Stimulated activated naive CD8-positive, alpha-beta T cell treated with anti-CD3 and anti-CD28 coated beads, Interleukin-15, Interleukin-2, amounts not matched to agents 100 ng/mL and 50 ng/mL, for 24 hours (primary cell): ENCODE data around the gene KRT76.

Experiments used
- H3K27ac Mint-ChIP-seq: one replicate; pipeline ENCODE4 v1.8.0; 2021; ENCODE audit warnings: mild to moderate bottlenecking, mixed read lengths
- H3K27me3 Mint-ChIP-seq: one replicate; pipeline ENCODE4 v1.8.0; 2021; ENCODE audit warnings: mixed read lengths
- H3K36me3 Mint-ChIP-seq: one replicate; pipeline ENCODE4 v1.8.0; 2021; ENCODE audit warnings: low read depth, mixed read lengths
- H3K4me1 Mint-ChIP-seq: one replicate; pipeline ENCODE4 v1.8.0; 2021; ENCODE audit warnings: low read depth, mixed read lengths
- H3K4me3 Mint-ChIP-seq: one replicate; pipeline ENCODE4 v1.8.0; 2021; ENCODE audit warnings: mild to moderate bottlenecking, mixed read lengths
- H3K9me3 Mint-ChIP-seq: one replicate; pipeline ENCODE4 v1.8.0; 2021; ENCODE audit warnings: mixed read lengths

KRT76 gene

GRCh38 chr12:52776913-52777395 lies at the start of gene KRT76:
TSS of gene KRT76 (minus strand) at chr12:52777345. CDS start at chr12:52777291, 54 bp downstream.
- Mint-ChIP-seq H3K27me3 (peaks cover 9% of the 10 kb centered on the region), H3K36me3 (no peaks in the 10 kb centered on the region), H3K9me3 (no peaks in the 10 kb centered on the region), H3K4me1 (no peaks in the 10 kb centered on the region), H3K4me3 (no peak within 1 kb of the TSS), H3K27ac (no peak within 1 kb of the TSS)

- no peaks in the 10 kb centered on the region for H3K36me3 Mint-ChIP-seq
- H3K4me1 Mint-ChIP-seq: peaks cover 8% of the 10 kb centered on the region
- no peak overlapping the region for H3K27ac Mint-ChIP-seq
- H3K27me3 Mint-ChIP-seq: no peaks in the 10 kb centered on the region
- no peaks in the 10 kb centered on the region for H3K9me3 Mint-ChIP-seq
- no peak overlapping the region for H3K4me3 Mint-ChIP-seq
These were observed 48.8 kb upstream of the KRT76 start for GRCh38 chr12:52825961-52826360.

DNA sequence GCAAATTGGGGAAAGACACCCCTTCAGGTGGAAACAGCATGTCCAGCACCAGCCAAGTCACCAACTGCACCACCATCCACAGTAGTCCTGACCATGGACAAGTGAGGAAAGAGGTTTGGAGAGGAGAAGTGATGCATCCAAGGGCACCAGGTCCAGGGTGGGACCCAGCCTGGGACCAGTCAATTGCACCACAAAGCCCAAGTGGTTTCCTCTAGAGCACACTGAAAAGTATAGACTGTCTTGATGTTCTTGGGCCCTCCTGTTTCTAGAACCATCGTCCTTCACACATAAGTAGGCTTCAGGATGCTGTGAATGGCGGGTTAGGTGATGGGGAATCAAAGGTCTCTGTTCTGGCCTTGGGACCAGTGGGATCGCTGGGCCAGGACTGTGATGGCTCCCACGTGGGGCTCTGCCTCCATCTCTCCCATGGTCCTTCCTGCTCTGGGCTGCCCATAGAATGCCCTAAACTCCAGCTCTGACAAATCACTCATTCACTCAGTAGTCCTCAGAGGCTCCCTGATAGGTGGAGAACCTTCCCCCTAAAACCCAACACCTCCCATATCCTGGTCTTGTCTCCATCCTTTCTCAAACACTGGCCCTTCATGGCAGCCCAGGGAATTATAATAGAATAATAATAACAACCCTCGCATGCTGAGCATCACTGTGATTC lies 47.7 kb upstream of the KRT76 start:
- Mint-ChIP-seq H3K27ac (no peak overlapping the region), H3K36me3 (no peaks in the 10 kb centered on the region), H3K4me1 (peaks cover 8% of the 10 kb centered on the region), H3K27me3 (peaks cover 5% of the 10 kb centered on the region), H3K9me3 (no peaks in the 10 kb centered on the region), H3K4me3 (no peak overlapping the region)

DNA sequence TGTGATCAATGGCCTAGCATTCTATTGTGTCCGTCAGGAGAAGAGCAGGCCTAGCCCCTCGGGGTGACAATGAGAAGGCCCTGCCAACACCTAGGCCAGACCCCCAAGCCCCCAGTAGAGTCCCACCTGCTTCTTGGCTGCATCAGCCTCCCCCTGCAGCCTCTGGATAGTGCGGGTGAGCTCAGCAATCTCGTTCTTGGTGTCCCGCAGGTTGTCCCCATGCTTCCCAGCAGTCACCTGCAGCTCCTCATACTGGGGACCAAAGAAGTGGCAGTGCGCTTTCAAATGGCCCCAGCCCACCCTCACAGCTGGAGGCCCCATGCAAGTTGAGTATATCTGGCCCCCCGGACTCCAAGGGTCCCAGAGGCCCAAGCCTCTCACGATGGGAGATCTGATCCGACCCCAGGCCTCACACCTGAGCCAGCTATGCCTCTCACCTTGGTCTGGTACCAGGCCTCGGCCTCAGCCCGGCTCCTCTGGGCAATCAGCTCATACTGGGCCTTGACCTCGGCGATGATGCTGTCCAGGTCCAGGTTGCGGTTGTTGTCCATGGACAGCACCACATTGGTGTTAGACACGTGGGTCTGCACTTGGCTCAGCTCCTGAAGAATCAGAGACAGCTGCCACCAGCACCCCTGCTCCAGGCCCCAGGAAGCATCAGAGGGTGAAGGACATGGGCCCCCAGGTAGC lies 46.8 kb upstream of the KRT76 start:
- H3K27me3 Mint-ChIP-seq: peaks cover 5% of the 10 kb centered on the region
- no peaks in the 10 kb centered on the region for H3K9me3 Mint-ChIP-seq
- H3K4me1 Mint-ChIP-seq: peaks cover 7% of the 10 kb centered on the region
- H3K36me3 Mint-ChIP-seq: no peaks in the 10 kb centered on the region
- H3K27ac Mint-ChIP-seq: no peak overlapping the region
- no peak overlapping the region for H3K4me3 Mint-ChIP-seq

GRCh38 chr12:52822771-52823510 lies 45.8 kb upstream of the KRT76 start:
- Mint-ChIP-seq H3K27me3 (peaks cover 5% of the 10 kb centered on the region), H3K9me3 (no peaks in the 10 kb centered on the region), H3K36me3 (no peaks in the 10 kb centered on the region), H3K27ac (no peak overlapping the region), H3K4me3 (no peak overlapping the region), H3K4me1 (peaks cover 2% of the 10 kb centered on the region)

- Mint-ChIP-seq H3K4me3 (no peak overlapping the region), H3K27ac (no peak overlapping the region), H3K4me1 (peaks cover 11% of the 10 kb centered on the region), H3K27me3 (peaks cover 5% of the 10 kb centered on the region), H3K9me3 (no peaks in the 10 kb centered on the region), H3K36me3 (no peaks in the 10 kb centered on the region)
These were observed 44.9 kb upstream of the KRT76 start for GRCh38 chr12:52821826-52822660.

GRCh38 chr12:52821071-52821730 lies 44.1 kb upstream of the KRT76 start:
- H3K27ac Mint-ChIP-seq: no peak overlapping the region
- no peaks in the 10 kb centered on the region for H3K9me3 Mint-ChIP-seq
- H3K27me3 Mint-ChIP-seq: peaks cover 5% of the 10 kb centered on the region
- no peak overlapping the region for H3K4me3 Mint-ChIP-seq
- peaks cover 11% of the 10 kb centered on the region for H3K4me1 Mint-ChIP-seq
- no peaks in the 10 kb centered on the region for H3K36me3 Mint-ChIP-seq

GRCh38 chr12:52820521-52820920 lies 43.4 kb upstream of the KRT76 start:
- no peak overlapping the region for H3K27ac Mint-ChIP-seq
- no peaks in the 10 kb centered on the region for H3K9me3 Mint-ChIP-seq
- H3K27me3 Mint-ChIP-seq: peaks cover 5% of the 10 kb centered on the region
- H3K4me3 Mint-ChIP-seq: no peak overlapping the region
- peaks cover 11% of the 10 kb centered on the region for H3K4me1 Mint-ChIP-seq
- no peaks in the 10 kb centered on the region for H3K36me3 Mint-ChIP-seq

DNA sequence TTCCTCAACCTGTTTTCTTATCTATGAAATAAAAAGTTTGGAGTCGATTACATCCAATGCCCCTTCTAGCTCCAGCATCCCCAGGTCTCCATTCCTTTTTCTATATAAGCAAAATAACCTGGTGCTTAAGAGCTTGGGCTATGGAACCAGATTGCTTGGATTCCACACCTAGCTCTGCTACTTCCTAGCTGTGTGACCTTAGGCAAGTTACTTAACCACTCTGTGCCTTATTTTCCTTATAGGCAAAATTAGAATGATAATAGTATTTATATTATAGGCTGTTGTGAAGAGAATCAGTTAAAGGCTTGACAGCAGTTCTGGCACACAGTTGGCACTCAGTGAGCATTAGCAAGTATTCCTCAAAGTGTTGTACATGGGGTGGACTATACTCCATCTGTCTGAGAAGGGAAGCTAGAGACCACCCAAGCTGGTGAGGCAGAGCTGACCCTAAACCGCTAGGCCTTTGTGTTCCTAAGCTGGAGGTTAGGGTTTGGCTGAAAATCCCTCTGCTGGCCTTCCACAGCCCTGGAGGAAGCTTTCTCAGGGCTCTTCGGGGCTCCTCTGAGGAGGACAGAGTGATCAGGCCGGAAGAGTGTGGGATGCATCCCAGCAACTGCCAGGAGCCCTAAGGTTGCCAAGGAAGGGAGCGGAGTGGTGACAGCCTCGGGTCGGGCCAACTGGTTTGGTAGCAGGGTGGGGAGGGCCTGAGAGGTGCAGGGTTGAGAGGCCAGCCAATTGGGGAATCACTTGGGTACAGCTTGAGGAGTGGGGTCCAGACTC lies 42.8 kb upstream of the KRT76 start:
- Mint-ChIP-seq H3K4me1 (peaks cover 11% of the 10 kb centered on the region), H3K9me3 (no peaks in the 10 kb centered on the region), H3K36me3 (no peaks in the 10 kb centered on the region), H3K4me3 (no peak overlapping the region), H3K27me3 (peaks cover 5% of the 10 kb centered on the region), H3K27ac (no peak overlapping the region)

DNA sequence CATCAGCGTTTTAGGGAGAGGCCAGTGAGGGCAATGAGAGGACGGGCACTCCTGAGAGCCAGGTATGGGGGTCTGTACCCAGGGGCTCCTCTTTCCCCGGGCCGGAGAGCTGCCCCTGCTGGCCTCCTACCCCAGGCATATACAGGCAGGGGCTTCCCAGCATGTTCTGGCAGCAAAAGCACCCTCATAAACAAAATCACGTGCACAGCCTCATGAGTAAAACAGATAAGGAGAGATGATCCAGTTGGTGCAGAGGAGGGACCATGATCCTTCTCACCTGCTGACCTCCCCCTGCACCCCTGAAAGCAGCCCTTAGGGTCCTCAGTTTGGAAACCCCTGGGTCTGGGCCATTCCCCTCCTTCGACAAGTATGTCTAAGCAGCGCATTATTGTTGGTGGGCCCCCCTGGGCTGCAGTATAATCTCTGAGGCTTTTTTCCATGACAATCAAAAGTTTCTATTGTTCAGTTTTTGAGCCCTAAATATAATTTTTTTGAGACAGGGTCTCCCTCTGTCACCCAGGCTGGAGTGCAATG lies 41.8 kb upstream of the KRT76 start:
- Mint-ChIP-seq H3K4me1 (peaks cover 11% of the 10 kb centered on the region), H3K27me3 (peaks cover 5% of the 10 kb centered on the region), H3K9me3 (no peaks in the 10 kb centered on the region), H3K27ac (no peak overlapping the region), H3K4me3 (no peak overlapping the region), H3K36me3 (no peaks in the 10 kb centered on the region)

- H3K27ac Mint-ChIP-seq: no peak overlapping the region
- no peaks in the 10 kb centered on the region for H3K36me3 Mint-ChIP-seq
- peaks cover 11% of the 10 kb centered on the region for H3K4me1 Mint-ChIP-seq
- H3K27me3 Mint-ChIP-seq: peaks cover 5% of the 10 kb centered on the region
- no peaks in the 10 kb centered on the region for H3K9me3 Mint-ChIP-seq
- no peak overlapping the region for H3K4me3 Mint-ChIP-seq
These were observed 41.2 kb upstream of the KRT76 start for GRCh38 chr12:52818388-52818787.

- Mint-ChIP-seq H3K27ac (no peak overlapping the region), H3K9me3 (no peaks in the 10 kb centered on the region), H3K36me3 (no peaks in the 10 kb centered on the region), H3K27me3 (peaks cover 5% of the 10 kb centered on the region), H3K4me3 (no peak overlapping the region), H3K4me1 (peaks cover 11% of the 10 kb centered on the region)
These were observed 40.6 kb upstream of the KRT76 start for GRCh38 chr12:52817699-52818238.

GRCh38 chr12:52817003-52817698 lies 40.0 kb upstream of the KRT76 start:
- Mint-ChIP-seq H3K9me3 (no peaks in the 10 kb centered on the region), H3K27me3 (peaks cover 5% of the 10 kb centered on the region), H3K27ac (no peak overlapping the region), H3K36me3 (no peaks in the 10 kb centered on the region), H3K4me3 (no peak overlapping the region), H3K4me1 (peaks cover 11% of the 10 kb centered on the region)
